NK-92 (cell line): ENCODE measurements around the gene TMTC2.

Source experiments
- DNase-seq: peaks from one replicate; lab custom pipeline; 2025; ENCODE audit not compliant: unreplicated experiment; lab: John Stamatoyannopoulos, UW

TMTC2 gene

DNA sequence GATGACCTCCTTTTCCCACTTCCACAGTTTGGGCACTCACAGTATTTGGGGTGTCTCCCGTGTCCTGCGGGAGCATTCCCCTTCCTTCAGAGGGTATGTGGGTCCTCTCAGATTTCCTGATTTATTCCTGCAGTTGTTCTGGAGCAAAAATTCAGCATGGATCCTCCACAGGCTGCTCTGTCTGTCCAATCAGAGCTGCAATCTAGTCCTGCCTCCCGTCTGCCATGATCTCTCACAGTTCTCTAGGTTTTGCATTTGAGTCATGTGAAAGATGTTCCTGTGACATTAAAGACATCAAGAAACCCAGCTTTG is 435.9 kb downstream of the TMTC2 start:
- DNase-seq, result no peak

GRCh38 chr12:83123039-83123438 is 436.3 kb downstream of the TMTC2 start:
- DNase-seq, result no peak

GRCh38 chr12:83128540-83128939 is 441.8 kb downstream of the TMTC2 start:
- no peak for DNase-seq

- no peak for DNase-seq
Observed at GRCh38 chr12:83130178-83130577, 443.5 kb downstream of the TMTC2 start.

DNA sequence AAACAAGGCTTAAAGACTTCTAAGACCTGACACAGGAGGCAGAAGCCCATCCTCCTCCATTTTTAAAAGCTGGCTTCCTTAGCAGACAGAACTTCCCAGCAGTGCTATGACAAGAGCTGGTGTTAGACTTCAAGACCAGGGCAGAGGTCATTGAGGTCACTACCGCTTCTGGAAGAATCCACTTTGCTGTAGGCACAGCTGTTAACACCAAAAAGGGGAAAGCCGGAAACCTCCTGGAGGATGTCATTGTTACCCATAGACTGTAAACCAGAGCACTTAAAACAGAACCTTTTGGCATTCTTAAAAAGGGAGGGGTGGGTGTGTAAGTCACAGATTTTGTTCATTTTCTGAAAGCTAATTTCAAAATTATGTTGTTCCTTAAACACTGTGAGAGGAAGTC is 445.7 kb downstream of the TMTC2 start:
- no peak for DNase-seq

GRCh38 chr12:83136411-83136810 is 449.7 kb downstream of the TMTC2 start:
- no peak for DNase-seq

DNA sequence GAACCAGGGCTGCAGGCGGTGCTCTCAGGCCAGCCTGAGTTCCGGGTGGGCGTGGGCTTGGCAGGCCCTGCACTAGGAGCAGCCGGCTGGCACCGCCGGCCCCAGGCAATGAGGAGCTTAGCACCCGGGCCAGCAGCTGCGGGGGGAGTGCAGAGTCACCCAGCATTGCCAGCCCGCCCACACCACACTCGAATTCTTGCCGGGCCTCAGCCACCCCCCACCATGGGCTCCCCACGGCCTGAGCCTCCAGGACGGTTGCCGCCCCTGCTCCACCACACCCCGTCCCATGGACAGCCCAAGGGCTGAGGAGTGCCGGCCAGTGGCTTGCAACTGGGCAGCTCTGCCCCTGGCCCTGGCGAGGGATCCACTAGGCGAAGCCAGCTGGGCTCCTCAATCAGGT is 453.4 kb downstream of the TMTC2 start:
- DNase-seq, result no peak

DNA sequence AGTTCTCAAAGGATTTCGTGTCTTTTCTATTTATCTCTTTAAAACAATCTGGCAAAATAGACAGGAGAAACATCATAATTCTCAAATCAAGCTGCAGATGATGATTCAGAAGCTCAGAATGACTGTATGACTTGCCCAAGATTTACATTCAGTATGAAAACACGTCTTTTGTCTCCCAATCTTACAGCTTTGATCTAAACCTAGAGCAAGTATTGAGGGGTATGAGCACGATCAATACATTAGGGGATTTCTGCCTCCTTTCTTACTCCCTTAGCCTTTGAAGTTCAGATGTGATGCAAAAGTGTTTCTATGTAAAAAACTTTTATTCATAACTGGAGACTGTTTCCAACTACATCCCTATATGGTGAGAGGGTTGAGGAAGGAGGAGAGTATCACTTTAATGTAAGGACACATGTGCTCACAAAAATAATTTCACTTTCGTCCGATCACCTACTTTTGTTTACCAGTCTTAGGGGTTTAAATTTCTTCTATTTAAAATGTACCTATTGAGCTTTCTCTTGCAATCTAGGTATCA is 454.8 kb downstream of the TMTC2 start:
- no peak for DNase-seq

- no peak for DNase-seq
Observed at GRCh38 chr12:83142914-83143313, 456.2 kb downstream of the TMTC2 start.

- no peak for DNase-seq
Observed at GRCh38 chr12:83143950-83144349, 457.2 kb downstream of the TMTC2 start.

DNA sequence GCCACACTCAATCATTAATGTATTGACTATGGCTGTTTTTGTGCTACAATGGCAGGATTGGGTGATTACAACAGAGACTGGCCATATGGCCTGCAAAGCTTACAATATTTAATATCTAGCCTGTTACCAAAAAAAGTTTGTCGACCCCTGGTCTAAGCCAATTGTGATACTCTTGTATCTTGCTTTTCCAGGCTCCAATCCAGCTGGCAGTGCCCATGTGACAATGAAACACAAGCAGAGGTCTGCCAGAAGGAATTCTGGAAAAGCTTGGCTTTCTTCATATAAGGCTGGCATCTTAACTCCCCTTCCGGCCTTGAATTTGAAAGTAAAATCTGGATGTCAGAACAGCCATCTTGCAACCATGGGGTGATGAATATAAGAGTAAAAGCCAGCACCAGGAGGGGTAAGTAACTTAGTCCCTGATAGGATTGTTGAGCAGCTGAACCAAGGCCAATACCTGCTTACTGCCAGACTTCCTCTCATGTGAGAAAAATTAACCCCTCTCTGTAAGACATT is 458.7 kb downstream of the TMTC2 start:
- no peak for DNase-seq

DNA sequence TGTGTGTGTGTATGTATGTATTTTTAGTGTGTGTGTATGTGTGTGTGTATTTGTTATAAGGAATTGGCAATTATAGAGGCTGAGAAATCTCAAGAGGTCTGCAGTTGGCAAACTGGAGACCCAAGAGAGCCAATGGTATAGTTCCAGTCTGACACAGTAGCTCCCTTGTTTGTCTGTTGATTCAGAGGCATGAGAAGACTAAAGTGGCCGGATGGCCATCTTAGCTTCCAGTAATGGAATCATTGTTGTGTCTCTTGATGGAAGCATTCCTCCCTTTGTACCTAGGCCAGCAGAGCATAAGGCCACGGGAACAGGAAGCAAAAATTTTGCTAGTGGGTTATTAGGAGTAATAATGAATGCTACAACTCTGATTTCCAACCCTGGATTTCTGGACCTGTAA is 460.6 kb downstream of the TMTC2 start:
- DNase-seq, result no peak

- no peak for DNase-seq
Observed at GRCh38 chr12:83149987-83150386, 463.3 kb downstream of the TMTC2 start.

DNA sequence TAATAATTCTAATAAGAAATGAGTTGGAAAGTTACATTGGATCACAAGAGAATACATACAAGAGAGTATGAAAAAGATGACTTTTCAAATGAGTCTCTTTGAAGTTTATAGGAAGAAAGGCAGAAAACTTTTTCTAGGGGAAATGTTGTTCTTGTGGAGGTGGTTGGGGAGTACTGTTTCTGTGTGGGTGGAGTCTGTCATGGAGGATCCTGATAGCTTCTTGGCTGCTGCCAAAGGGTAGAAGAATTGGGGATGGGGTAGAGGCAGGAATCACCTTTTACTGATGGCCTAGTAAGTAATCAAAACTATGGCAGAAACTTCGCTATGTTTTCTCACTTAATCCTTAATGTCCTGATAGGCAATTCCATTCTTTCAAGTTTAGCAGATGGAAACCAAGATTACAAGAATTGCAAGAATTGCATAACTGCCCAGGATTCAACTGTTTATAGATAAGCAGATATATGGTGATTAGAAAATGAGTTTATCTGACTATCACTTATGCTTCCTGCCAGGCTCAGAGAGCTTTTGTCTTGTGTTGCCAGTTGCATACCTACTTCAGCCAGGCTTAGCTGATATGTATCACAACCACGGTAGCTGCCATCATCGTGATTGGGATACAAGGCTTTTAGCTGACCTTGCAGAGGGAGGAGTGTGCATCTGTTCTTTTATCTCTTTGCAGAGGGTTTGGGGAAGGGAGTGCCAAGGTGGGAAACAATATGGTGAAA is 463.9 kb downstream of the TMTC2 start:
- DNase-seq, result no peak

GRCh38 chr12:83153177-83153576 is 466.5 kb downstream of the TMTC2 start:
- no peak for DNase-seq

- DNase-seq, result no peak
Observed at GRCh38 chr12:83156815-83157214, 470.1 kb downstream of the TMTC2 start.

DNA sequence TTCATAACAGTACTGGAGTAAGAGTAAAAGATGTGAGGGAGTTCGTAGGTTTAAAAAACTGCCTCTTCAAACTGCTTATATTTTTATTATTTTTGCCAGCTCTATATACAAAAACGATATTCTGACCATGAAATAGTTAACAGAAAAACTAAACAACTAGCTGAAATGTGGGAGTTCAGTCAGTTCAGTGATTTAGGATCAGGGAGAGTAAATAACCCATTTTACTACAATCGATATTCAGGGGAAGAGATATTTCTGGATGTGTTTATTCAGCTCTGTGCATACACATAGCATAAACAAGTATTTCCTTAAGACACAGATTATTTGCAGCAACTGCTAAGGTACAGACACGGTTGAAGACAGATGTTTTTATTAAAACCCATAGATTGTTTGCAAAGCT is 470.9 kb downstream of the TMTC2 start:
- DNase-seq, result no peak

GRCh38 chr12:83158613-83159207 is 472.0 kb downstream of the TMTC2 start:
- no peak for DNase-seq

- DNase-seq, result no peak
Observed at GRCh38 chr12:83161456-83161855, 474.8 kb downstream of the TMTC2 start.

GRCh38 chr12:83168751-83169150 is 482.0 kb downstream of the TMTC2 start:
- no peak for DNase-seq

GRCh38 chr12:83172441-83172840 is 485.7 kb downstream of the TMTC2 start:
- no peak for DNase-seq

DNA sequence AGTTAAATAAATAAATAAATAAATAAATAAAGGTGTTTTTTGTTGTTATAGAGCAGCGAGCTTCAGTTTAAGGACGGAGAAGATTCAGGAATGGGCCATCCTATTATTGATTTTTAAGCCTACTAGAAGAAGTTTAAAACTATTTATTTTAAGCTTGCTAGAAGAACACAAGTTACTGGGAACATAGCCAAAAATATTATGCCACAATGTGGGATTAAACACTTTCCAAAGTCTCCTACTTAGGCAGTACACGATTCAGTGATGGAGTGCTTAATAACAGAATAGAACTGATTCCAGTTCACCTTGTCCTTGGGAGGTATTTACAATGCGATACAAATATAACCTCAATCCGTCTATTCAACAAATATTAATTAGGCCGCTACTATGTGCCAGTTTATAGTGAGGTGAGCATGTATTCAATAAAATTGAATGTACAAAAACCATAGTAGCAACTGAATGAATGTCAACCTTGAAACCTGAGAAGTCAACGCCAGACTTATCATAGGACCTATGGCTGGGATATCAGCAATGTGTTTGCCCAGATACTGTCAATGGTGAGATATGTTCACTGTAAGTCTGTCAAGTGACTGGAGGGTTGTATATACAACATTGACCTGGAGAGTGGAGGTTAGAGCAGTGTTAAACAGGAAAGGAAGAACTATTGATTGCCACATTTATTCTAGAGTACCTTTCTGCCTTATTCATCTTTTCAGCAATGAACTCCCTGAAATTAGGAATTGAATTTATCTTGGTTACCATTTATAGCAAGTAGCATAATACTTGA is 486.4 kb downstream of the TMTC2 start:
- no peak for DNase-seq
